ENCODE data around the gene AFG1L. TPM values are rescaled to one million over a fixed set of nuclear protein-coding genes. Genes with fewer than 3 reads are reported as not detected.

AFG1L gene
- total and polyA plus RNA-seq, 2 experiments from 2014 or later, result 4.1 to 8.7 TPM

DNA sequence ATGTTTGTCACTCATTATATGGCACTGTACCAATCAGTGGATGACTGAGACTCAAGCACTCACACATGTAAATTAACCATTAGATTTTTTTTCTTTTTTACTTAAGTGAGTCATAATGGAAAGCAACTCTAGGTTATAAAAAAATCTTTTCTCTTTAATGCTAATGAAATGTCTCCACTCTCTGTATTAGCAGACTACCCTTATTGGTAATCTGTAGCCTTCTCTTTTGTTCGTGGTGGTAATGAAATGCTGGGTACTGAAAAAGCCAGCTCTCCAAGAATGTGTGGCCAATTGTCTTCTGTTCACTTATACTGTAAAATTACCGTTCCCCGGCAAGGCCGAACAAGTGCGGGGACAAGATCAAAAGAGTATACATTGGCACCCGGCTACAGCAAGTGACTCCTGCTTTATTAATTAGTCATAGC, 69.0 kb downstream of the AFG1L start:
- no peak overlapping the region for H3K27ac ChIP-seq (ENCODE audit: low read depth)
- no peaks in the 10 kb centered on the region for H4K20me1 ChIP-seq (replicated peaks; ENCODE audit: insufficient read depth)
- Mint-ChIP-seq H3K4me1 (peaks cover 10% of the 10 kb centered on the region; the same call in 2 of the 3 replicates), H3K36me3 (ENCODE audit: low read depth) (no peaks in the 10 kb centered on the region), H3K4me3 (no peak overlapping the region), H3K9me3 (no peaks in the 10 kb centered on the region), H3K27ac (no peak overlapping the region), H3K27me3 (ENCODE audit: insufficient read depth, low read depth, poor library complexity) (no peaks in the 10 kb centered on the region)
- TF ChIP-seq EZH2 (IDR thresholded peaks at IDR 0.05; ENCODE audit: low read depth, unreplicated experiment), result no peak
- TF ChIP-seq NANOG (IDR thresholded peaks at IDR 0.05; ENCODE audit: borderline replicate concordance), result no peak
- TF ChIP-seq, protein P1, sequence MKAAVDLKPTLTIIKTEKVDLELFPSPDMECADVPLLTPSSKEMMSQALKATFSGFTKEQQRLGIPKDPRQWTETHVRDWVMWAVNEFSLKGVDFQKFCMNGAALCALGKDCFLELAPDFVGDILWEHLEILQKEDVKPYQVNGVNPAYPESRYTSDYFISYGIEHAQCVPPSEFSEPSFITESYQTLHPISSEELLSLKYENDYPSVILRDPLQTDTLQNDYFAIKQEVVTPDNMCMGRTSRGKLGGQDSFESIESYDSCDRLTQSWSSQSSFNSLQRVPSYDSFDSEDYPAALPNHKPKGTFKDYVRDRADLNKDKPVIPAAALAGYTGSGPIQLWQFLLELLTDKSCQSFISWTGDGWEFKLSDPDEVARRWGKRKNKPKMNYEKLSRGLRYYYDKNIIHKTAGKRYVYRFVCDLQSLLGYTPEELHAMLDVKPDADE (IDR thresholded peaks at IDR 0.05), result no peak
- TF ChIP-seq EZH2phosphoT487 (IDR thresholded peaks at IDR 0.05; ENCODE audit: unreplicated experiment), result no peak
- TF ChIP-seq STAT1 (IDR thresholded peaks at IDR 0.05; ENCODE audit: unreplicated experiment), result no peak
- no peak for TF ChIP-seq CREB1 (CRISPR knock-in tag; IDR thresholded peaks at IDR 0.05; ENCODE audit: low read depth)
- no peak for TF ChIP-seq ZNF331 (CRISPR knock-in tag; IDR thresholded peaks at IDR 0.05; ENCODE audit: low read depth)
- TF ChIP-seq, protein P2, sequence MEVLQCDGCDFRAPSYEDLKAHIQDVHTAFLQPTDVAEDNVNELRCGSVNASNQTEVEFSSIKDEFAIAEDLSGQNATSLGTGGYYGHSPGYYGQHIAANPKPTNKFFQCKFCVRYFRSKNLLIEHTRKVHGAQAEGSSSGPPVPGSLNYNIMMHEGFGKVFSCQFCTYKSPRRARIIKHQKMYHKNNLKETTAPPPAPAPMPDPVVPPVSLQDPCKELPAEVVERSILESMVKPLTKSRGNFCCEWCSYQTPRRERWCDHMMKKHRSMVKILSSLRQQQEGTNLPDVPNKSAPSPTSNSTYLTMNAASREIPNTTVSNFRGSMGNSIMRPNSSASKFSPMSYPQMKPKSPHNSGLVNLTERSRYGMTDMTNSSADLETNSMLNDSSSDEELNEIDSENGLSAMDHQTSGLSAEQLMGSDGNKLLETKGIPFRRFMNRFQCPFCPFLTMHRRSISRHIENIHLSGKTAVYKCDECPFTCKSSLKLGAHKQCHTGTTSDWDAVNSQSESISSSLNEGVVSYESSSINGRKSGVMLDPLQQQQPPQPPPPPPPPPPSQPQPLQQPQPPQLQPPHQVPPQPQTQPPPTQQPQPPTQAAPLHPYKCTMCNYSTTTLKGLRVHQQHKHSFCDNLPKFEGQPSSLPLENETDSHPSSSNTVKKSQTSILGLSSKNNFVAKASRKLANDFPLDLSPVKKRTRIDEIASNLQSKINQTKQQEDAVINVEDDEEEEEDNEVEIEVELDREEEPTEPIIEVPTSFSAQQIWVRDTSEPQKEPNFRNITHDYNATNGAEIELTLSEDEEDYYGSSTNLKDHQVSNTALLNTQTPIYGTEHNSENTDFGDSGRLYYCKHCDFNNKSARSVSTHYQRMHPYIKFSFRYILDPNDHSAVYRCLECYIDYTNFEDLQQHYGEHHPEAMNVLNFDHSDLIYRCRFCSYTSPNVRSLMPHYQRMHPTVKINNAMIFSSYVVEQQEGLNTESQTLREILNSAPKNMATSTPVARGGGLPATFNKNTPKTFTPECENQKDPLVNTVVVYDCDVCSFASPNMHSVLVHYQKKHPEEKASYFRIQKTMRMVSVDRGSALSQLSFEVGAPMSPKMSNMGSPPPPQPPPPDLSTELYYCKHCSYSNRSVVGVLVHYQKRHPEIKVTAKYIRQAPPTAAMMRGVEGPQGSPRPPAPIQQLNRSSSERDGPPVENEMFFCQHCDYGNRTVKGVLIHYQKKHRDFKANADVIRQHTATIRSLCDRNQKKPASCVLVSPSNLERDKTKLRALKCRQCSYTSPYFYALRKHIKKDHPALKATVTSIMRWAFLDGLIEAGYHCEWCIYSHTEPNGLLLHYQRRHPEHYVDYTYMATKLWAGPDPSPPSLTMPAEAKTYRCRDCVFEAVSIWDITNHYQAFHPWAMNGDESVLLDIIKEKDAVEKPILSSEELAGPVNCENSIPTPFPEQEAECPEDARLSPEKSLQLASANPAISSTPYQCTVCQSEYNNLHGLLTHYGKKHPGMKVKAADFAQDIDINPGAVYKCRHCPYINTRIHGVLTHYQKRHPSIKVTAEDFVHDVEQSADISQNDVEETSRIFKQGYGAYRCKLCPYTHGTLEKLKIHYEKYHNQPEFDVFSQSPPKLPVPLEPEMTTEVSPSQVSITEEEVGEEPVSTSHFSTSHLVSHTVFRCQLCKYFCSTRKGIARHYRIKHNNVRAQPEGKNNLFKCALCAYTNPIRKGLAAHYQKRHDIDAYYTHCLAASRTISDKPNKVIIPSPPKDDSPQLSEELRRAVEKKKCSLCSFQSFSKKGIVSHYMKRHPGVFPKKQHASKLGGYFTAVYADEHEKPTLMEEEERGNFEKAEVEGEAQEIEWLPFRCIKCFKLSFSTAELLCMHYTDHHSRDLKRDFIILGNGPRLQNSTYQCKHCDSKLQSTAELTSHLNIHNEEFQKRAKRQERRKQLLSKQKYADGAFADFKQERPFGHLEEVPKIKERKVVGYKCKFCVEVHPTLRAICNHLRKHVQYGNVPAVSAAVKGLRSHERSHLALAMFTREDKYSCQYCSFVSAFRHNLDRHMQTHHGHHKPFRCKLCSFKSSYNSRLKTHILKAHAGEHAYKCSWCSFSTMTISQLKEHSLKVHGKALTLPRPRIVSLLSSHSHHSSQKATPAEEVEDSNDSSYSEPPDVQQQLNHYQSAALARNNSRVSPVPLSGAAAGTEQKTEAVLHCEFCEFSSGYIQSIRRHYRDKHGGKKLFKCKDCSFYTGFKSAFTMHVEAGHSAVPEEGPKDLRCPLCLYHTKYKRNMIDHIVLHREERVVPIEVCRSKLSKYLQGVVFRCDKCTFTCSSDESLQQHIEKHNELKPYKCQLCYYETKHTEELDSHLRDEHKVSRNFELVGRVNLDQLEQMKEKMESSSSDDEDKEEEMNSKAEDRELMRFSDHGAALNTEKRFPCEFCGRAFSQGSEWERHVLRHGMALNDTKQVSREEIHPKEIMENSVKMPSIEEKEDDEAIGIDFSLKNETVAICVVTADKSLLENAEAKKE (CRISPR knock-in tag; IDR thresholded peaks at IDR 0.05), result no peak
- TF ChIP-seq, protein P3, sequence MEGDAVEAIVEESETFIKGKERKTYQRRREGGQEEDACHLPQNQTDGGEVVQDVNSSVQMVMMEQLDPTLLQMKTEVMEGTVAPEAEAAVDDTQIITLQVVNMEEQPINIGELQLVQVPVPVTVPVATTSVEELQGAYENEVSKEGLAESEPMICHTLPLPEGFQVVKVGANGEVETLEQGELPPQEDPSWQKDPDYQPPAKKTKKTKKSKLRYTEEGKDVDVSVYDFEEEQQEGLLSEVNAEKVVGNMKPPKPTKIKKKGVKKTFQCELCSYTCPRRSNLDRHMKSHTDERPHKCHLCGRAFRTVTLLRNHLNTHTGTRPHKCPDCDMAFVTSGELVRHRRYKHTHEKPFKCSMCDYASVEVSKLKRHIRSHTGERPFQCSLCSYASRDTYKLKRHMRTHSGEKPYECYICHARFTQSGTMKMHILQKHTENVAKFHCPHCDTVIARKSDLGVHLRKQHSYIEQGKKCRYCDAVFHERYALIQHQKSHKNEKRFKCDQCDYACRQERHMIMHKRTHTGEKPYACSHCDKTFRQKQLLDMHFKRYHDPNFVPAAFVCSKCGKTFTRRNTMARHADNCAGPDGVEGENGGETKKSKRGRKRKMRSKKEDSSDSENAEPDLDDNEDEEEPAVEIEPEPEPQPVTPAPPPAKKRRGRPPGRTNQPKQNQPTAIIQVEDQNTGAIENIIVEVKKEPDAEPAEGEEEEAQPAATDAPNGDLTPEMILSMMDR (conservative IDR thresholded peaks at IDR 0.05; ENCODE audit: low read depth in 2 of 2), result no peak
- no peak for TF ChIP-seq JUNB (IDR thresholded peaks at IDR 0.05; ENCODE audit: unreplicated experiment)
- TF ChIP-seq, protein P4, sequence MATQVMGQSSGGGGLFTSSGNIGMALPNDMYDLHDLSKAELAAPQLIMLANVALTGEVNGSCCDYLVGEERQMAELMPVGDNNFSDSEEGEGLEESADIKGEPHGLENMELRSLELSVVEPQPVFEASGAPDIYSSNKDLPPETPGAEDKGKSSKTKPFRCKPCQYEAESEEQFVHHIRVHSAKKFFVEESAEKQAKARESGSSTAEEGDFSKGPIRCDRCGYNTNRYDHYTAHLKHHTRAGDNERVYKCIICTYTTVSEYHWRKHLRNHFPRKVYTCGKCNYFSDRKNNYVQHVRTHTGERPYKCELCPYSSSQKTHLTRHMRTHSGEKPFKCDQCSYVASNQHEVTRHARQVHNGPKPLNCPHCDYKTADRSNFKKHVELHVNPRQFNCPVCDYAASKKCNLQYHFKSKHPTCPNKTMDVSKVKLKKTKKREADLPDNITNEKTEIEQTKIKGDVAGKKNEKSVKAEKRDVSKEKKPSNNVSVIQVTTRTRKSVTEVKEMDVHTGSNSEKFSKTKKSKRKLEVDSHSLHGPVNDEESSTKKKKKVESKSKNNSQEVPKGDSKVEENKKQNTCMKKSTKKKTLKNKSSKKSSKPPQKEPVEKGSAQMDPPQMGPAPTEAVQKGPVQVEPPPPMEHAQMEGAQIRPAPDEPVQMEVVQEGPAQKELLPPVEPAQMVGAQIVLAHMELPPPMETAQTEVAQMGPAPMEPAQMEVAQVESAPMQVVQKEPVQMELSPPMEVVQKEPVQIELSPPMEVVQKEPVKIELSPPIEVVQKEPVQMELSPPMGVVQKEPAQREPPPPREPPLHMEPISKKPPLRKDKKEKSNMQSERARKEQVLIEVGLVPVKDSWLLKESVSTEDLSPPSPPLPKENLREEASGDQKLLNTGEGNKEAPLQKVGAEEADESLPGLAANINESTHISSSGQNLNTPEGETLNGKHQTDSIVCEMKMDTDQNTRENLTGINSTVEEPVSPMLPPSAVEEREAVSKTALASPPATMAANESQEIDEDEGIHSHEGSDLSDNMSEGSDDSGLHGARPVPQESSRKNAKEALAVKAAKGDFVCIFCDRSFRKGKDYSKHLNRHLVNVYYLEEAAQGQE (IDR thresholded peaks at IDR 0.05; ENCODE audit: unreplicated experiment), result no peak
- TF ChIP-seq POLR2AphosphoS5 (IDR thresholded peaks at IDR 0.05; ENCODE audit: low read depth), result no peak
- TF ChIP-seq ZNF114 (CRISPR knock-in tag; IDR thresholded peaks at IDR 0.05), result no peak
- no peaks in the 10 kb centered on the region for H3K36me3 ChIP-seq (ENCODE audit: insufficient read depth)
- H3F3A ChIP-seq (replicated peaks; ENCODE audit: low read depth), result no peaks in the 10 kb centered on the region
- no peaks in the 10 kb centered on the region for H3K9me2 ChIP-seq (ENCODE audit: insufficient read depth)
- no peaks in the 10 kb centered on the region for H3K27me3 ChIP-seq (ENCODE audit: insufficient read depth)
- H3K79me2 ChIP-seq (replicated peaks; ENCODE audit: insufficient read depth), result no peaks in the 10 kb centered on the region
- ATAC-seq (no peak), DNase-seq (ENCODE audit: low spot score) (peak; percentile 18)
- no peak overlapping the region for H3K4me2 ChIP-seq
- H3K4me1 ChIP-seq (ENCODE audit: insufficient read depth), result 0 out of 2 replicates have a peak, but pooled peaks cover 4% of the 10 kb centered on the region
- no peak overlapping the region for H3K4me3 ChIP-seq
- H2AFZ ChIP-seq, result no peak overlapping the region

Measured in GM23338 (cell line).